ENCODE measurements around the gene NDUFB6. TPM values are rescaled to one million over a fixed set of nuclear protein-coding genes. Genes with fewer than 3 reads are reported as not detected.

The NDUFB6 gene
- total and polyA plus RNA-seq, 9 of the 15 experiments (the other 6 are each of a cell fraction or from before 2014, with no cell fraction given), result 26.5 to 88.1 (median 64.0) TPM

GRCh38 chr9:32552172-32552872 lies 20.6 kb downstream of the NDUFB6 start, which contains the start of the genes SMIM27 and TOPORS (continued):
- TF ChIP-seq NBN (IDR thresholded peaks at IDR 0.05; ENCODE audit: low read depth) (0 out of 2 replicates have a peak, but pooled peaks have one; percentile 44), ARID1B (IDR thresholded peaks at IDR 0.05) (peak; percentile 16; the same call in 1 of the 2 replicates), RAD51 (IDR thresholded peaks at IDR 0.05; ENCODE audit: borderline replicate concordance, low read depth) (peak; percentile 96), CEBPB (tag; IDR thresholded peaks at IDR 0.05) (peak; percentile 83), ELF1 (tag; IDR thresholded peaks at IDR 0.05) (peak; percentile 98), IRF1 (CRISPR knock-in tag; IDR thresholded peaks at IDR 0.05; ENCODE audit: borderline replicate concordance) (no peak), NFYB (IDR thresholded peaks at IDR 0.05; ENCODE audit: extremely low read depth, insufficient read length) (no peak), TAF1 (IDR thresholded peaks at IDR 0.05; ENCODE audit: control insufficient read depth, extremely low read depth, insufficient read depth, low read length, severe bottlenecking) (peak; percentile 98), E2F8 (IDR thresholded peaks at IDR 0.05; ENCODE audit: low read depth, partially characterized antibody) (peak; percentile 77), CCNT2 (IDR thresholded peaks at IDR 0.05; ENCODE audit: borderline replicate concordance, extremely low read depth, insufficient read length, low read depth, low read length) (peak; percentile 30)
- TF ChIP-seq, protein P1, sequence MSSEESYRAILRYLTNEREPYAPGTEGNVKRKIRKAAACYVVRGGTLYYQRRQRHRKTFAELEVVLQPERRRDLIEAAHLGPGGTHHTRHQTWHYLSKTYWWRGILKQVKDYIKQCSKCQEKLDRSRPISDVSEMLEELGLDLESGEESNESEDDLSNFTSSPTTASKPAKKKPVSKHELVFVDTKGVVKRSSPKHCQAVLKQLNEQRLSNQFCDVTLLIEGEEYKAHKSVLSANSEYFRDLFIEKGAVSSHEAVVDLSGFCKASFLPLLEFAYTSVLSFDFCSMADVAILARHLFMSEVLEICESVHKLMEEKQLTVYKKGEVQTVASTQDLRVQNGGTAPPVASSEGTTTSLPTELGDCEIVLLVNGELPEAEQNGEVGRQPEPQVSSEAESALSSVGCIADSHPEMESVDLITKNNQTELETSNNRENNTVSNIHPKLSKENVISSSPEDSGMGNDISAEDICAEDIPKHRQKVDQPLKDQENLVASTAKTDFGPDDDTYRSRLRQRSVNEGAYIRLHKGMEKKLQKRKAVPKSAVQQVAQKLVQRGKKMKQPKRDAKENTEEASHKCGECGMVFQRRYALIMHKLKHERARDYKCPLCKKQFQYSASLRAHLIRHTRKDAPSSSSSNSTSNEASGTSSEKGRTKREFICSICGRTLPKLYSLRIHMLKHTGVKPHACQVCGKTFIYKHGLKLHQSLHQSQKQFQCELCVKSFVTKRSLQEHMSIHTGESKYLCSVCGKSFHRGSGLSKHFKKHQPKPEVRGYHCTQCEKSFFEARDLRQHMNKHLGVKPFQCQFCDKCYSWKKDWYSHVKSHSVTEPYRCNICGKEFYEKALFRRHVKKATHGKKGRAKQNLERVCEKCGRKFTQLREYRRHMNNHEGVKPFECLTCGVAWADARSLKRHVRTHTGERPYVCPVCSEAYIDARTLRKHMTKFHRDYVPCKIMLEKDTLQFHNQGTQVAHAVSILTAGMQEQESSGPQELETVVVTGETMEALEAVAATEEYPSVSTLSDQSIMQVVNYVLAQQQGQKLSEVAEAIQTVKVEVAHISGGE (CRISPR knock-in tag; IDR thresholded peaks at IDR 0.05), result peak in 2 of 3 experiments; percentile 15 to 83; a peak in 3 of 6 replicates
- TF ChIP-seq, protein P2, sequence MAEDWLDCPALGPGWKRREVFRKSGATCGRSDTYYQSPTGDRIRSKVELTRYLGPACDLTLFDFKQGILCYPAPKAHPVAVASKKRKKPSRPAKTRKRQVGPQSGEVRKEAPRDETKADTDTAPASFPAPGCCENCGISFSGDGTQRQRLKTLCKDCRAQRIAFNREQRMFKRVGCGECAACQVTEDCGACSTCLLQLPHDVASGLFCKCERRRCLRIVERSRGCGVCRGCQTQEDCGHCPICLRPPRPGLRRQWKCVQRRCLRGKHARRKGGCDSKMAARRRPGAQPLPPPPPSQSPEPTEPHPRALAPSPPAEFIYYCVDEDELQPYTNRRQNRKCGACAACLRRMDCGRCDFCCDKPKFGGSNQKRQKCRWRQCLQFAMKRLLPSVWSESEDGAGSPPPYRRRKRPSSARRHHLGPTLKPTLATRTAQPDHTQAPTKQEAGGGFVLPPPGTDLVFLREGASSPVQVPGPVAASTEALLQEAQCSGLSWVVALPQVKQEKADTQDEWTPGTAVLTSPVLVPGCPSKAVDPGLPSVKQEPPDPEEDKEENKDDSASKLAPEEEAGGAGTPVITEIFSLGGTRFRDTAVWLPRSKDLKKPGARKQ (CRISPR knock-in tag; IDR thresholded peaks at IDR 0.05), result no peak
- TF ChIP-seq, protein P3, sequence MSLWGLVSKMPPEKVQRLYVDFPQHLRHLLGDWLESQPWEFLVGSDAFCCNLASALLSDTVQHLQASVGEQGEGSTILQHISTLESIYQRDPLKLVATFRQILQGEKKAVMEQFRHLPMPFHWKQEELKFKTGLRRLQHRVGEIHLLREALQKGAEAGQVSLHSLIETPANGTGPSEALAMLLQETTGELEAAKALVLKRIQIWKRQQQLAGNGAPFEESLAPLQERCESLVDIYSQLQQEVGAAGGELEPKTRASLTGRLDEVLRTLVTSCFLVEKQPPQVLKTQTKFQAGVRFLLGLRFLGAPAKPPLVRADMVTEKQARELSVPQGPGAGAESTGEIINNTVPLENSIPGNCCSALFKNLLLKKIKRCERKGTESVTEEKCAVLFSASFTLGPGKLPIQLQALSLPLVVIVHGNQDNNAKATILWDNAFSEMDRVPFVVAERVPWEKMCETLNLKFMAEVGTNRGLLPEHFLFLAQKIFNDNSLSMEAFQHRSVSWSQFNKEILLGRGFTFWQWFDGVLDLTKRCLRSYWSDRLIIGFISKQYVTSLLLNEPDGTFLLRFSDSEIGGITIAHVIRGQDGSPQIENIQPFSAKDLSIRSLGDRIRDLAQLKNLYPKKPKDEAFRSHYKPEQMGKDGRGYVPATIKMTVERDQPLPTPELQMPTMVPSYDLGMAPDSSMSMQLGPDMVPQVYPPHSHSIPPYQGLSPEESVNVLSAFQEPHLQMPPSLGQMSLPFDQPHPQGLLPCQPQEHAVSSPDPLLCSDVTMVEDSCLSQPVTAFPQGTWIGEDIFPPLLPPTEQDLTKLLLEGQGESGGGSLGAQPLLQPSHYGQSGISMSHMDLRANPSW (CRISPR knock-in tag; IDR thresholded peaks at IDR 0.05), result 0 out of 2 replicates have a peak, but pooled peaks have one; percentile 56
